GM23338 (cell line): ENCODE data around the gene HCN2. TPM values are rescaled to one million over a fixed set of nuclear protein-coding genes. Genes with fewer than 3 reads are reported as not detected.

ENCODE experiments used
- ATAC-seq: fragments of 200-7000 bp; cut with Tn5 transposase; 3 replicates; pipeline ENCODE4 v1.9.1; 2020
- DNase-seq: peaks from one replicate; pipeline ENCODE4 v3.0.0-alpha.2; 2015; ENCODE audit warnings: low spot score
- H2AFZ ChIP-seq: fragments of 200-600 bp; sonication (generic); 2 replicates; pipeline ENCODE4 v1.8.0; 2016; ENCODE audit warnings: antibody characterized with exemption, mild to moderate bottlenecking, moderate library complexity
- H3F3A ChIP-seq: fragments of 200-600 bp; sonication (generic); replicated peaks from 2 replicates; pipeline ENCODE4 v1.8.0; 2017; ENCODE audit warnings: antibody characterized with exemption, mixed run types, low read depth
- H3K27ac ChIP-seq: fragments of 200-600 bp; sonication (generic); 2 replicates; pipeline ENCODE4 v1.6.1; 2016; ENCODE audit warnings: low read depth
- H3K27me3 ChIP-seq: fragments of 200-600 bp; sonication (generic); 2 replicates; pipeline ENCODE4 v1.8.0; 2016; ENCODE audit warnings: mild to moderate bottlenecking, mixed run types, moderate library complexity; ENCODE audit not compliant: insufficient read depth
- H3K36me3 ChIP-seq: fragments of 200-600 bp; sonication (generic); 2 replicates; pipeline ENCODE4 v1.8.0; 2016; ENCODE audit warnings: mild to moderate bottlenecking; ENCODE audit not compliant: insufficient read depth
- H3K4me1 ChIP-seq: fragments of 200-600 bp; sonication (generic); 2 replicates; pipeline ENCODE4 v1.8.0; 2016; ENCODE audit warnings: mild to moderate bottlenecking, moderate library complexity; ENCODE audit not compliant: insufficient read depth
- H3K4me2 ChIP-seq: fragments of 200-600 bp; sonication (generic); 2 replicates; pipeline ENCODE4 v1.7.1; 2017; ENCODE audit warnings: mixed run types
- H3K4me3 ChIP-seq: fragments of 200-600 bp; sonication (generic); 2 replicates; pipeline ENCODE4 v1.6.1; 2016; ENCODE audit warnings: mixed run types
- H3K79me2 ChIP-seq: fragments of 200-600 bp; sonication (generic); replicated peaks from 2 replicates; pipeline ENCODE4 v1.8.0; 2017; ENCODE audit warnings: mild to moderate bottlenecking; ENCODE audit not compliant: insufficient read depth
- H3K9me2 ChIP-seq: fragments of 200-600 bp; sonication (generic); 2 replicates; pipeline ENCODE4 v1.8.0; 2017; ENCODE audit not compliant: insufficient read depth
- H4K20me1 ChIP-seq: fragments of 200-600 bp; sonication (generic); replicated peaks from 2 replicates; pipeline ENCODE4 v1.8.0; 2017; ENCODE audit warnings: mild to moderate bottlenecking; ENCODE audit not compliant: insufficient read depth
- H3K27ac Mint-ChIP-seq: 2 replicates; pipeline ENCODE4 v1.8.0; 2020; ENCODE audit warnings: inconsistent platforms, mild to moderate bottlenecking, moderate library complexity, mixed read lengths
- H3K27me3 Mint-ChIP-seq: 3 replicates; pipeline ENCODE4 v1.8.0; 2022; ENCODE audit warnings: low read depth, mild to moderate bottlenecking, moderate library complexity, mixed read lengths, inconsistent platforms; ENCODE audit not compliant: insufficient read depth, poor library complexity
- H3K36me3 Mint-ChIP-seq: 3 replicates; pipeline ENCODE4 v1.8.0; 2021; ENCODE audit warnings: low read depth, mild to moderate bottlenecking, inconsistent platforms, moderate library complexity, mixed read lengths
- H3K4me1 Mint-ChIP-seq: 3 replicates; pipeline ENCODE4 v1.8.0; 2020; ENCODE audit warnings: mild to moderate bottlenecking, inconsistent platforms, mixed read lengths
- H3K4me3 Mint-ChIP-seq: 3 replicates; pipeline ENCODE4 v1.8.0; 2021; ENCODE audit warnings: moderate library complexity, mild to moderate bottlenecking, inconsistent platforms, mixed read lengths
- H3K9me3 Mint-ChIP-seq: 3 replicates; pipeline ENCODE4 v1.8.0; 2020; ENCODE audit warnings: moderate library complexity, mild to moderate bottlenecking, inconsistent platforms, mixed read lengths
- EZH2 ChIP-seq: fragments of 200-600 bp; sonication (generic); IDR thresholded peaks from one replicate; pipeline ENCODE4 v1.8.0; 2017; ENCODE audit warnings: antibody characterized with exemption, mild to moderate bottlenecking, low read depth; ENCODE audit not compliant: unreplicated experiment
- EZH2phosphoT487 ChIP-seq: fragments of 200-600 bp; sonication (generic); IDR thresholded peaks from one replicate; pipeline ENCODE4 v1.8.1; 2018; ENCODE audit warnings: antibody characterized with exemption; ENCODE audit not compliant: unreplicated experiment
- JUNB ChIP-seq: IDR thresholded peaks from one replicate; pipeline ENCODE4 v1.6.1; 2016; ENCODE audit warnings: antibody characterized with exemption; ENCODE audit not compliant: unreplicated experiment
- POLR2AphosphoS5 ChIP-seq: IDR thresholded peaks from 2 replicates; pipeline ENCODE4 v1.6.1; 2016; ENCODE audit warnings: antibody characterized with exemption, low read depth
- STAT1 ChIP-seq: IDR thresholded peaks from one replicate; pipeline ENCODE4 v1.6.1; 2016; ENCODE audit warnings: antibody characterized with exemption; ENCODE audit not compliant: unreplicated experiment
- ZNF114 ChIP-seq: fragments of 250-450 bp; sonication (Bioruptor Pico); IDR thresholded peaks from 2 replicates; pipeline ENCODE4 v1.5.0; 2020; ENCODE audit warnings: mild to moderate bottlenecking, moderate library complexity
- polyA plus RNA-seq: library from polyadenylated mRNA; unstranded; fragments of >200 nt; fragmentation: Nextera tagmentation; extraction: Ambion mirVana; gene quantifications from 2 replicates; pipeline ENCODE4 v1.2.1, GENCODE V29; 2016
- total RNA-seq: library from RNA; depleted of rRNA; stranded (reverse); fragments of >200 nt; shearing (Covaris generic); gene quantifications from 2 replicates; pipeline ENCODE4 v1.2.3, GENCODE V29; 2014
- TF ChIP-seq, protein P1 (sequence below), 2 experiments: fragments of 200-600 bp in 1 of 2; sonication (generic) in 1 of 2; conservative IDR thresholded peaks; 2 replicates each; pipeline versions ENCODE4 v1.5.1 to v1.6.1; 2016 to 2017; ENCODE audit warnings: antibody characterized with exemption in 2 of 2, low read depth in 2 of 2, mild to moderate bottlenecking in 2 of 2, moderate library complexity in 1 of 2
- TF ChIP-seq, protein P2 (sequence below): fragments of 250-450 bp; sonication (Bioruptor Pico); IDR thresholded peaks from 2 replicates; pipeline ENCODE4 v1.5.0; 2020; ENCODE audit warnings: mild to moderate bottlenecking, moderate library complexity
- TF ChIP-seq, protein P3 (sequence below): IDR thresholded peaks from 2 replicates; pipeline ENCODE4 v1.6.1; 2016; ENCODE audit warnings: antibody characterized with exemption

Gene HCN2
- total and polyA plus RNA-seq, 2 experiments from 2014 or later: 0.06 to 2.9 TPM

DNA sequence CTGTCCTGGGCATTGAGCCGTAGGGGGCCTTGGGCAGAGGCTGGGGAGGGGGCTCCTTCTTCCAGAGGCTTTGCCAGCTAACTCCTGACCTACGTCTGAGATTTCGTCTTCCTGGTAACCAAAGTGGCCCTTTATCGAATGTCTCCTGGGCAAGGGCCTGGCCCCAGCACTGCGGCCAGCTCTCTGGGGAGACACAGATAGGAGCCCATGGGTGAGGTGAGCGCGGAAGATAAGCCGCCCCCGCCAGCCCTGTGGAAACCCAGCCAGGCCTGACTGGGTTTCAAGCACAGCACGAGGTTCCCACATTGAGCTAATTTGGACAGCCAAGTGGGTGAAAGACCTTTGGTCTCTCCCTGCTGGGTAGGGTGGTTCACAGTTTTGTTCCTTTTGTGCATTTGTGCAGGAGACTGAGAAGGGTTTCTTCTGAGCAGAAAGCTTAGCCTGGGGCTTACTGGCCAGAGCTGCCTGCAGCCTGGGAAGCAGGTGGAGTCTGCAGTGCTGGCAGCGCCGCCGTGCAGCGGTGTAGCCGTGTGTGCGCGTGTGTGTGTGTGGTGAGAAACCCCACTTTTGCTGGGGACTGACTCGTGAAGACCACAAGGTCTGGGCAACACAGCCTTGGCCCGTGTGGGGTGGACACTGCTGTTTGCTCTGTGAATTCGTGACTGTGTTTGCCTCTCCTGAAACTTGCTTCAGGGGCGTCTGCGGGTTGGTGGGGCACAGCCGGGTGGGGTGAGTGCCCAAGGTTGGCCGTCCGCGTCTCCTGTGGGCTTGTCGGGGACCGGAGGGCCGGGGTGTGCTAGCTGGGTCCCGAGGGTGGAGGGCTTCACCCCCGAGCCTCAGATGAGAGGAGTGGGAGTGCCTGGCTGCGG lies 14.8 kb upstream of the HCN2 start (continued):
- TF ChIP-seq, protein P1, sequence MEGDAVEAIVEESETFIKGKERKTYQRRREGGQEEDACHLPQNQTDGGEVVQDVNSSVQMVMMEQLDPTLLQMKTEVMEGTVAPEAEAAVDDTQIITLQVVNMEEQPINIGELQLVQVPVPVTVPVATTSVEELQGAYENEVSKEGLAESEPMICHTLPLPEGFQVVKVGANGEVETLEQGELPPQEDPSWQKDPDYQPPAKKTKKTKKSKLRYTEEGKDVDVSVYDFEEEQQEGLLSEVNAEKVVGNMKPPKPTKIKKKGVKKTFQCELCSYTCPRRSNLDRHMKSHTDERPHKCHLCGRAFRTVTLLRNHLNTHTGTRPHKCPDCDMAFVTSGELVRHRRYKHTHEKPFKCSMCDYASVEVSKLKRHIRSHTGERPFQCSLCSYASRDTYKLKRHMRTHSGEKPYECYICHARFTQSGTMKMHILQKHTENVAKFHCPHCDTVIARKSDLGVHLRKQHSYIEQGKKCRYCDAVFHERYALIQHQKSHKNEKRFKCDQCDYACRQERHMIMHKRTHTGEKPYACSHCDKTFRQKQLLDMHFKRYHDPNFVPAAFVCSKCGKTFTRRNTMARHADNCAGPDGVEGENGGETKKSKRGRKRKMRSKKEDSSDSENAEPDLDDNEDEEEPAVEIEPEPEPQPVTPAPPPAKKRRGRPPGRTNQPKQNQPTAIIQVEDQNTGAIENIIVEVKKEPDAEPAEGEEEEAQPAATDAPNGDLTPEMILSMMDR (conservative IDR thresholded peaks at IDR 0.05; ENCODE audit: low read depth in 2 of 2): no peak

DNA sequence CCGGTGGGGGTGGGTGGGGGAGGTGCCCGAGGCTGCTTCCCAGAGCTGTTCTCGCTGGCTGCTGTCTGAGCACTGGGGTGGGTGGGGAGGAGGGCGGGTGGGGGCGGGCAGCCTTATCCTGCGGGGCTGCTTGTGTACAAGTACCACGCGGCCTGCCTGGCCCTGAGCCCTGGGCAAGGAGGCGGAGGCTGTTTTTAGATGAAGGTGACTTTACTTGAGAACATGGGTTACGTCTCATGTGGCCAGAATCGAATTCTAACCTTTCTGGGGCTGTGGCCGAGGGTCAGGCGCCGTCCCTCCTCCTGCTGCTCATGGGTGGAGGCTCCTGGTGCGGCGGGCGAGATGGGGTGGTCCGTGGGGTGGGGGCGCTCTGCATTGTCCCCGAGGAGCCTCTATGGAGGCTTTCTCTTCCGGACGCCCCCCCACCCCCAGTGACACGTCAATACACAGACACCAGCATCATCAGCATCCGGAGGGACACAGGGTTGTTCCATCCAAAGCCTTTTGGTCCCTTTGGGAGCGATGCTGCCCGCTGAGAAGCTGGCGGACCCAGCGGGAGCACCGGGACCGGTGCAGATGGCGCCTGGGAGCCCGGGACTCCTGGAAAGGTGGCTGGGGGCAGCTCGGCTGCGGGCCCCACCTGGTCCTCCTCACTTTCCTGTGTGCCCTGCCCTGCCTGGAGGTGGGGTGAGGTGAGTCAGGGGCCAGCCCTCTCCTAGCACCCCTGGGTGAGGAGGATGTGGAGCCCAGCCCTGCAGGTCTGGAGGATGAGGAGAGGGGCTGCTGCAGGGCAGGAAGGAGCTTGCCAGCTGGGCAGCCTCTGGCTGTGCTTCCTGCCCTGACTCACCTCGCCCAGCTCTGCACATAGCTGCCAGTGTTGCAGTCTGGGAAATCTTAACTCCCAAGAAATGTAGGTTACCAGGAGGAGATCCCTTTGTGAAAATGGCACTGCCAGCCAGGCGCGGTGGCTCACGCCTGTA lies 13.9 kb upstream of the HCN2 start:
- no peak overlapping the region for H3K27ac Mint-ChIP-seq
- peak overlapping the region; percentile 100; the same call in 1 of the 2 replicates for H3K4me2 ChIP-seq
- TF ChIP-seq ZNF114: no peak
- TF ChIP-seq, protein P2, sequence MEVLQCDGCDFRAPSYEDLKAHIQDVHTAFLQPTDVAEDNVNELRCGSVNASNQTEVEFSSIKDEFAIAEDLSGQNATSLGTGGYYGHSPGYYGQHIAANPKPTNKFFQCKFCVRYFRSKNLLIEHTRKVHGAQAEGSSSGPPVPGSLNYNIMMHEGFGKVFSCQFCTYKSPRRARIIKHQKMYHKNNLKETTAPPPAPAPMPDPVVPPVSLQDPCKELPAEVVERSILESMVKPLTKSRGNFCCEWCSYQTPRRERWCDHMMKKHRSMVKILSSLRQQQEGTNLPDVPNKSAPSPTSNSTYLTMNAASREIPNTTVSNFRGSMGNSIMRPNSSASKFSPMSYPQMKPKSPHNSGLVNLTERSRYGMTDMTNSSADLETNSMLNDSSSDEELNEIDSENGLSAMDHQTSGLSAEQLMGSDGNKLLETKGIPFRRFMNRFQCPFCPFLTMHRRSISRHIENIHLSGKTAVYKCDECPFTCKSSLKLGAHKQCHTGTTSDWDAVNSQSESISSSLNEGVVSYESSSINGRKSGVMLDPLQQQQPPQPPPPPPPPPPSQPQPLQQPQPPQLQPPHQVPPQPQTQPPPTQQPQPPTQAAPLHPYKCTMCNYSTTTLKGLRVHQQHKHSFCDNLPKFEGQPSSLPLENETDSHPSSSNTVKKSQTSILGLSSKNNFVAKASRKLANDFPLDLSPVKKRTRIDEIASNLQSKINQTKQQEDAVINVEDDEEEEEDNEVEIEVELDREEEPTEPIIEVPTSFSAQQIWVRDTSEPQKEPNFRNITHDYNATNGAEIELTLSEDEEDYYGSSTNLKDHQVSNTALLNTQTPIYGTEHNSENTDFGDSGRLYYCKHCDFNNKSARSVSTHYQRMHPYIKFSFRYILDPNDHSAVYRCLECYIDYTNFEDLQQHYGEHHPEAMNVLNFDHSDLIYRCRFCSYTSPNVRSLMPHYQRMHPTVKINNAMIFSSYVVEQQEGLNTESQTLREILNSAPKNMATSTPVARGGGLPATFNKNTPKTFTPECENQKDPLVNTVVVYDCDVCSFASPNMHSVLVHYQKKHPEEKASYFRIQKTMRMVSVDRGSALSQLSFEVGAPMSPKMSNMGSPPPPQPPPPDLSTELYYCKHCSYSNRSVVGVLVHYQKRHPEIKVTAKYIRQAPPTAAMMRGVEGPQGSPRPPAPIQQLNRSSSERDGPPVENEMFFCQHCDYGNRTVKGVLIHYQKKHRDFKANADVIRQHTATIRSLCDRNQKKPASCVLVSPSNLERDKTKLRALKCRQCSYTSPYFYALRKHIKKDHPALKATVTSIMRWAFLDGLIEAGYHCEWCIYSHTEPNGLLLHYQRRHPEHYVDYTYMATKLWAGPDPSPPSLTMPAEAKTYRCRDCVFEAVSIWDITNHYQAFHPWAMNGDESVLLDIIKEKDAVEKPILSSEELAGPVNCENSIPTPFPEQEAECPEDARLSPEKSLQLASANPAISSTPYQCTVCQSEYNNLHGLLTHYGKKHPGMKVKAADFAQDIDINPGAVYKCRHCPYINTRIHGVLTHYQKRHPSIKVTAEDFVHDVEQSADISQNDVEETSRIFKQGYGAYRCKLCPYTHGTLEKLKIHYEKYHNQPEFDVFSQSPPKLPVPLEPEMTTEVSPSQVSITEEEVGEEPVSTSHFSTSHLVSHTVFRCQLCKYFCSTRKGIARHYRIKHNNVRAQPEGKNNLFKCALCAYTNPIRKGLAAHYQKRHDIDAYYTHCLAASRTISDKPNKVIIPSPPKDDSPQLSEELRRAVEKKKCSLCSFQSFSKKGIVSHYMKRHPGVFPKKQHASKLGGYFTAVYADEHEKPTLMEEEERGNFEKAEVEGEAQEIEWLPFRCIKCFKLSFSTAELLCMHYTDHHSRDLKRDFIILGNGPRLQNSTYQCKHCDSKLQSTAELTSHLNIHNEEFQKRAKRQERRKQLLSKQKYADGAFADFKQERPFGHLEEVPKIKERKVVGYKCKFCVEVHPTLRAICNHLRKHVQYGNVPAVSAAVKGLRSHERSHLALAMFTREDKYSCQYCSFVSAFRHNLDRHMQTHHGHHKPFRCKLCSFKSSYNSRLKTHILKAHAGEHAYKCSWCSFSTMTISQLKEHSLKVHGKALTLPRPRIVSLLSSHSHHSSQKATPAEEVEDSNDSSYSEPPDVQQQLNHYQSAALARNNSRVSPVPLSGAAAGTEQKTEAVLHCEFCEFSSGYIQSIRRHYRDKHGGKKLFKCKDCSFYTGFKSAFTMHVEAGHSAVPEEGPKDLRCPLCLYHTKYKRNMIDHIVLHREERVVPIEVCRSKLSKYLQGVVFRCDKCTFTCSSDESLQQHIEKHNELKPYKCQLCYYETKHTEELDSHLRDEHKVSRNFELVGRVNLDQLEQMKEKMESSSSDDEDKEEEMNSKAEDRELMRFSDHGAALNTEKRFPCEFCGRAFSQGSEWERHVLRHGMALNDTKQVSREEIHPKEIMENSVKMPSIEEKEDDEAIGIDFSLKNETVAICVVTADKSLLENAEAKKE (CRISPR knock-in tag): no peak
- TF ChIP-seq STAT1: no peak
- TF ChIP-seq, protein P3, sequence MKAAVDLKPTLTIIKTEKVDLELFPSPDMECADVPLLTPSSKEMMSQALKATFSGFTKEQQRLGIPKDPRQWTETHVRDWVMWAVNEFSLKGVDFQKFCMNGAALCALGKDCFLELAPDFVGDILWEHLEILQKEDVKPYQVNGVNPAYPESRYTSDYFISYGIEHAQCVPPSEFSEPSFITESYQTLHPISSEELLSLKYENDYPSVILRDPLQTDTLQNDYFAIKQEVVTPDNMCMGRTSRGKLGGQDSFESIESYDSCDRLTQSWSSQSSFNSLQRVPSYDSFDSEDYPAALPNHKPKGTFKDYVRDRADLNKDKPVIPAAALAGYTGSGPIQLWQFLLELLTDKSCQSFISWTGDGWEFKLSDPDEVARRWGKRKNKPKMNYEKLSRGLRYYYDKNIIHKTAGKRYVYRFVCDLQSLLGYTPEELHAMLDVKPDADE: no peak
- no peak for TF ChIP-seq EZH2
- TF ChIP-seq JUNB: no peak
- TF ChIP-seq POLR2AphosphoS5: no peak
- TF ChIP-seq EZH2phosphoT487: no peak

More for the DNA sequence above, 13.9 kb upstream of the HCN2 start:
- H4K20me1 ChIP-seq: peaks cover 55% of the 10 kb centered on the region
- H3K4me1 ChIP-seq: peaks cover 18% of the 10 kb centered on the region
- H3K4me3 Mint-ChIP-seq: peak overlapping the region; percentile 14; the same call in 1 of the 3 replicates
- no peaks in the 10 kb centered on the region for H3K36me3 ChIP-seq
- H3K27me3 ChIP-seq: no peaks in the 10 kb centered on the region
- DNase-seq: peak; percentile 18
- H3K79me2 ChIP-seq: peaks cover 79% of the 10 kb centered on the region
- H2AFZ ChIP-seq: no peak overlapping the region
- H3K27me3 Mint-ChIP-seq: peaks cover 30% of the 10 kb centered on the region
- H3K4me1 Mint-ChIP-seq: peaks cover 24% of the 10 kb centered on the region
- peaks cover 5% of the 10 kb centered on the region; the same call in 2 of the 3 replicates for H3K9me3 Mint-ChIP-seq
- ATAC-seq: no peak
- H3K4me3 ChIP-seq: peak overlapping the region; percentile 20; the same call in 1 of the 2 replicates
- peaks cover 35% of the 10 kb centered on the region for H3K36me3 Mint-ChIP-seq
- H3K9me2 ChIP-seq: no peaks in the 10 kb centered on the region
- H3K27ac ChIP-seq: peak overlapping the region; percentile 69; the same call in 1 of the 2 replicates
- peaks cover 17% of the 10 kb centered on the region; the same call in 1 of the 2 replicates for H3F3A ChIP-seq
